Fibroblast of the aortic adventitia (primary cell): ENCODE measurements around the gene GRK1. TPM values are rescaled to one million over a fixed set of nuclear protein-coding genes. Genes with fewer than 3 reads are reported as not detected.

Experiments
- DNase-seq: peaks from one replicate; pipeline ENCODE4 v3.0.0-alpha.2; 2010; ENCODE audit warnings: low read depth
- H3K4me3 ChIP-seq: 2 replicates; pipeline ENCODE4 v1.5.1; 2011; ENCODE audit warnings: low read depth, mild to moderate bottlenecking, control low read depth, low read length, moderate library complexity
- CTCF ChIP-seq: IDR thresholded peaks from 2 replicates; pipeline ENCODE4 v1.5.1; 2011; ENCODE audit warnings: mild to moderate bottlenecking, low read length, control low read depth, inconsistent platforms; ENCODE audit not compliant: insufficient read depth
- total RNA-seq: library from RNA; depleted of rRNA; stranded (reverse); fragments of >200 nt; gene quantifications from 2 replicates; pipeline ENCODE4 v1.2.3, GENCODE V29; 2012; ENCODE audit warnings: low replicate concordance

The GRK1 gene
- total RNA-seq, 1 donor = not detected

DNA sequence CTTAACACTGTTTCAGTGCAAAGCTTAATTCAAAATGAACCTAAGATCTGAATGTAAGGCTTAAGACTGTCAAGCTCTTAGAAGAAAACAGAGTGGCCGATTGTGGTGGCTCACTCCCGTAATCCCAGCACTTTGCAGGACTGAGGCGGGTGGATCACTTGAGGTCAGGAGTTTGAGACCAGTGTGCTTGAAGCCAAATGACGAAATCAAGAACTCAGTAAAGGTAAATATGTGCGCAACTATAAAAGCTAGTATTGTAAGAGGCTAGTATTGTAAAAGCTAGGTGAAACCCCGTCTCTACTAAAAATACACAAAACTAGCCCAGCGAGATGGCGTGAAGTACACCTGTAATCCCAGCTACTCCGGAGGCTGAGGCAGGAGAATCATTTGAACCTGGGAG is 21.7 kb upstream of the GRK1 start:
- TF ChIP-seq CTCF = no peak
- no peak overlapping the region for H3K4me3 ChIP-seq
- DNase-seq = no peak

DNA sequence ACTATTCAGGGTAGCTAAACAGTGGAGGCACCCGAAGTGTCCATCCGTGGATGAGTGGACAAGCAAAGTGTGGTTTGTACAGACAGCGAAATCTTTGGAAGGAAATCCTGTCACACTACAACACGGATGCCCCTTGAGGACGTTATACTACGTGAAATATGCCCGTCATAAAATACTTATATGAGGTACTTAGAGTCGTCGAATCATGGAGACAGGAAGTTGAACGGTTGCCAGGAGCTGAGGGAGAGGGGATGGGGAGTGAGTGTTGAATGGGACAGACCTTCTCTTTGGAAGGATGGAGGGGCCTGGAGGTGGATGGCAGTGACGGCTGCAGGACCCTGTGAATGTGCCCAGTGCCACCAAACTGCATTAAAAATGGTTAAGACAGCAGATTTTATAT is 20.6 kb upstream of the GRK1 start:
- no peak overlapping the region for H3K4me3 ChIP-seq
- DNase-seq = no peak
- no peak for TF ChIP-seq CTCF

- DNase-seq = no peak
- H3K4me3 ChIP-seq = no peak overlapping the region
- no peak for TF ChIP-seq CTCF
Measured at GRCh38 chr13:113646921-113647340, 20.1 kb upstream of the GRK1 start.

GRCh38 chr13:113647351-113648215 is 19.4 kb upstream of the GRK1 start:
- no peak overlapping the region for H3K4me3 ChIP-seq
- DNase-seq = peak; percentile 51
- TF ChIP-seq CTCF = no peak

DNA sequence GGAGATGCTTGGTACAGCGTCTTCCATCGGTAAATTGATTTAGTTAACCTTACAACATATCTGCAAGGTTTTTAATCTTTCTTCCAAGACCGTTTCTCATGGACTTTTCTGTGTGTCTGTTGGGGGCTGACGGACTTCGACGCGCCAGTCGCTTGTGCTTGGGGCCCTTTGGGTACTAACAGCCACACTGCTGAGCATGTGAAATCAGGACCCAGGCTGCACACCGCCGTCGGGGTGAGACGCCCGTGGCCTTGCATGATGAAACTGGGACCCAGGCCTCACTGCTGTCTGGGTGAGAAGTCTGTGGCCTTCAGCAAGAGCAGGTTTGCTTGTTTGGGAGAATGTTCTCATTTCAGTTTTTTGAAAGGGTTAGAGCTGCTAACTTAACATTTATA is 18.8 kb upstream of the GRK1 start:
- H3K4me3 ChIP-seq = no peak overlapping the region
- no peak for DNase-seq
- TF ChIP-seq CTCF = no peak

DNA sequence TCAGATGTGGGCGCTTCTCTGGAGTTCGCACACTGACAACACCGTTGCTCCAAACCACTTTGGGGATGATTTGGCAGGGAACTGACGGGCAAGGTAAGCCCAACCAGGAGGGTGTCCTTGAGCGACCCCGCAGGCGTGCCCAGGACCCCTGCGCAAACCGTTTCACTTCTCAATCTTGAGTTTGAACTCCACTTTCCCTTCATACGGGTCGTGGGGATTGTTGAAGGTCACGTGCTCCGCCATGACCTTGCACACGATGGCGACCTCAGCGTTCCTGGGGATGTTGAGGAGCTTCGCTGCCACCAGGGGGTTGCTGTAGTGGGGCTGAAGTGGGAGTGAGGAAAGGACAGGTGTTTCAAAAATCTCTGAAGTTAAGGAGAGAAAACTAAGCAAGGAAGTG is 17.8 kb upstream of the GRK1 start:
- no peak overlapping the region for H3K4me3 ChIP-seq
- DNase-seq = no peak
- TF ChIP-seq CTCF = no peak
